GM18873 (cell line): ENCODE data around the gene FCRL6.
A peak's percentile ranks its signal among the peaks of the same experiment; 100 is the strongest.

Source experiments
- ATAC-seq: cut with Tn5 transposase; IDR thresholded peaks from one replicate; pipeline ENCODE4 v1.9.1; 2021; ENCODE audit warnings: mild to moderate bottlenecking, moderate library complexity, moderate number of reproducible peaks; ENCODE audit not compliant: unreplicated experiment, low FRiP score

FCRL6 gene, protein sequence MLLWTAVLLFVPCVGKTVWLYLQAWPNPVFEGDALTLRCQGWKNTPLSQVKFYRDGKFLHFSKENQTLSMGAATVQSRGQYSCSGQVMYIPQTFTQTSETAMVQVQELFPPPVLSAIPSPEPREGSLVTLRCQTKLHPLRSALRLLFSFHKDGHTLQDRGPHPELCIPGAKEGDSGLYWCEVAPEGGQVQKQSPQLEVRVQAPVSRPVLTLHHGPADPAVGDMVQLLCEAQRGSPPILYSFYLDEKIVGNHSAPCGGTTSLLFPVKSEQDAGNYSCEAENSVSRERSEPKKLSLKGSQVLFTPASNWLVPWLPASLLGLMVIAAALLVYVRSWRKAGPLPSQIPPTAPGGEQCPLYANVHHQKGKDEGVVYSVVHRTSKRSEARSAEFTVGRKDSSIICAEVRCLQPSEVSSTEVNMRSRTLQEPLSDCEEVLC

GRCh38 chr1:159802111-159802510 is at the start of gene FCRL6:
Gene FCRL6 (plus strand): TSS chr1:159802360. CDS start chr1:159802425, 65 bp downstream.
- no peak for ATAC-seq

DNA sequence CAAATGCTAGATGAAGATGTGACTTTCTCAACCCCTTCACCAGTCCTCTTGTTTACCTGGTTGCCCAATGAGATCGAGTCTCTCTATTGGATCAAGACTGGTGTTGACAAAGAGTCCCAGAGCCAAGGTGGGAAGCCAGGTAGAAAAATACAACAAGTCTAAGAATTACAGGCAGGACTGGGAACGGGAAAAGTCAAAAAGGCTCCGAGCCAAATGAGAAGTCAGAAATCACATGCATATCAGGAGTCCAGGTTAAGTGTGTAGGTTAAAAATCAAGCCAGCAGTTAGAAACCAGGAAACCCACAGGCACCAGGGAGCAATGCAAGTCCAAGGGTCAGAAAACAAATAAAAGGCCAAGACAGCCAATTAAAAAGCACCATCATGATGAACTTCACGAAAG is 48.8 kb upstream of the FCRL6 start:
- no peak for ATAC-seq

- ATAC-seq = no peak
These were observed 46.6 kb upstream of the FCRL6 start for GRCh38 chr1:159755451-159756007.

GRCh38 chr1:159756397-159756796 is 45.8 kb upstream of the FCRL6 start:
- ATAC-seq = no peak

DNA sequence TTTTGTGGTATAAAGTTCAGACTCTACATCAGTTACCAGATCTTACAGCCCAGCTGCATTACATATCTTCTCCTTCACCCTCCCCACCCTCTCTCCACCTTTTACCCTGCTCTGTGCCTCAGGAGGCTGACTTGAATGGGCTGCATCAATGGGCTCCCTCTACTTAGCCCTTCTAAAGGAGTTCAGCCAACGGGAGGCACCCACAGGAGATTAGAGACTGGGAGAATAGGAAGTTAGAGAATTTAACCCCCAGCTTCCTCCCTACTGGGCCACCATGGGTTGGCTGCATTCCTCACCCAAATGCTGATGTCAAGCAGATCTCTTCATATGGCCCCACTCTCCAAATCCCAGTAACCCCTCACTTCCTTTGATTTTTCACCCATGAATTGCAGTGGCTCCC is 38.5 kb upstream of the FCRL6 start:
- no peak for ATAC-seq

DNA sequence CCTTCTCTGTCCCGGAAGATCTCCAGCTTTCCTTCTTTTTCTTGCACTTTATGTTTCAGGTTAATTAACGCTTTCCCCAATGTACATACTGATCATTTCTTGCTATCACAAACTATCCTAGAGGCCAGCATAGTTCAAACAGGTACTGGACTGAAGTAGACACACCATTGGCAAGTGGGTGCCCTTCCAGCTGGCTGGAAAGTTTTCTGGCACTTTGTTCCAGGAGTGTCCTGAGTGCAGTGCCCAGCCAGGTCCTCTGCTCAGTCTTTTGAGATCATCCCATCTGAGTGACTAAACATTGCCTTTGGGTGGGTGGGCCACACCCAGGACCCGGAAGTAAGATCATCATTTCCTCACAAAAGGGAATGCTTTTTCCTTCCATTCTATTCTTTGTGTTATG is 36.4 kb upstream of the FCRL6 start:
- ATAC-seq = no peak

DNA sequence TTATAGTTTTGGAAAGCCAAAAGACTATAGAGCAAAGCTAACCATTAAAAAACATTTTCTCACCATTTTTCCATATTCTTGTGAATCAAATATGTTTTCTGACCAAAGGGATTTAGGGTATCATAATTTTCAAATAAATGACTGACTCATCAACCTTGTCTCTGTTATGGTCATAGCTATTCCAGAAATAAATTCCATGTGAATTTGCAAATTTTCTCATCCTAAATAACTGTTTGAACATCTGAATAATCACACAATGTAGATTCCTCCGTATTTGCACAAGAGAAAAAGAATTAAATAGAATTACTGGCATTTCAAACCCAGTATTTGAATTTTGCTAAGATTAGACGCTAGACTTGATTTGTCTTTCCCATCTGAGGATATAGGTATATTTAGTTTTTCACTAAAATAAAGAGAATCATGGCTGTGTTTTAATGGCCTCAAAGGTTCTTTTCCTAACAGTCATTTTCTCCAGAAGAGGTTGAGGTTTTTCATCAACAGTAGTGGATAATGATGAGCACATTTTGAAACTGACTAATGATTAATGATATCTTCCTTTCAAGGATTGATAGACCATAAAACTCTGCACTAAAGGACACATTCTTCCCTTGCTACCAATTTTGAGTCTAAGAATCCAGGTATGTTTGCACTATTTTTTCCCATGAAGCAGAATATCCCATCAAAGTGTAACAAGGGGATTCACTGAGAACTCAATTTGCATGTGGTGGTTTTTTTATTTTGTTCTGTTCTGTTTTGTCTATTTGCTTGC is 30.8 kb upstream of the FCRL6 start:
- no peak for ATAC-seq

DNA sequence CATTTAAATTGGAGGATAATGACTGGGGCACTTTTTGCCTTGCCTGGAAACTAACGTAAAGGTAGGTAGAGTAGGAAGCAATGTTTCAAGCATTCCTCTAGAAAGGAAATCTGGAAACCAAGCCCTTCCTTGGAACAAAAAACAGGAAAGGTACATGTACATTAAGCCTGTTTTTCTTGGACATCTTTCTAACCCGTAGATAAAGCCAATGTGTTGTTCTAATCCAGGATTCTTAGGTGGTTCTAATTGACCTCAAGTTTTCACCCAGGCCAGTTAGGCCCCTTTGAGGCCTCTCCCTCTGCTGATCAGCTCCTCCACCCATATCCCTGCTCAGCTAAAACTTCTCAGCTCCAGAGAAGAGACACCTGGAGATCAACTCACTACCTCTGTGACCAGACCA is 27.7 kb upstream of the FCRL6 start:
- no peak for ATAC-seq

- no peak for ATAC-seq
These were observed 26.4 kb upstream of the FCRL6 start for GRCh38 chr1:159775716-159776115.

DNA sequence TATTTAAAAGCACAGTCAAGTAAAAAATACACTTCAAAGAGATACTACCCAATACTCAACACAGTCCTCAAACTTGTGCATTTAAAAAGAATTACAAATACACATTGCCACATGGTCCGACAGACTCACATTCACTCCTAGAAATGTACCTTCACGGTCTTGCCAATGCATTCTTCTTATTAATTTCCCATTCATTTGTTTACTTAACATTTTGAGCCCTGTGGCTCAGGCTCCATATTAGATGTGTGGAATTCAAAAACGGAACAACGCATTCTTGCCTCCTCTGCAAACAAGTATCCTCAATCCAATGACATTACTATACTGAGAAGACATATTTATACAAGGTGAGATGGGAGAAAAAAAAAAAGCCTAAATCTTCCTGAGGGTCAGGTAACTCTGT is 23.9 kb upstream of the FCRL6 start:
- ATAC-seq = no peak

DNA sequence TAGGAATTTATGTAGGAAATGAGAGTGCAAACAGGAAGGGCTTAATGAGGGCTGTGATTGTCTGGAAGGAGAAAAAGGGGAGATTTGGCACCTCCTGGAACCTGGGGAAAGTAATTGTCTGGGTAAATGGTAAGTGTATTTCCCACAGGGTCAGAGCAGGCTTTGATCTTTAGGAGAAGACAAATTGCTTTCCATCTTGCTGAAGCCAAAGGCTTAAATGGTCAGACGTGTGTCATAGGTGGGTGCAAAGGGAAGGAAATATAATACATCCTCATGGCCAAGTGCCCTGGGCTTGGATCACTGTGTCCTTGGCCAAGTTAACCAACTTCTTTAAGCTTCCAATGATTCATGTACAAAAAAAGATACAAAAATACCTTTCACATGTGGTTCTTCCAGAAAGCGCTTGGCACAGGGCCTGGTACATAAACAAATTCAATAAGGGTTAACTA is 22.7 kb upstream of the FCRL6 start:
- ATAC-seq = no peak

GRCh38 chr1:159780583-159781582 is 21.3 kb upstream of the FCRL6 start, which contains the start of gene DUSP23:
Gene DUSP23 (plus strand): TSS chr1:159780962. CDS start chr1:159781101, 139 bp downstream.
- peak; percentile 95 for ATAC-seq

DNA sequence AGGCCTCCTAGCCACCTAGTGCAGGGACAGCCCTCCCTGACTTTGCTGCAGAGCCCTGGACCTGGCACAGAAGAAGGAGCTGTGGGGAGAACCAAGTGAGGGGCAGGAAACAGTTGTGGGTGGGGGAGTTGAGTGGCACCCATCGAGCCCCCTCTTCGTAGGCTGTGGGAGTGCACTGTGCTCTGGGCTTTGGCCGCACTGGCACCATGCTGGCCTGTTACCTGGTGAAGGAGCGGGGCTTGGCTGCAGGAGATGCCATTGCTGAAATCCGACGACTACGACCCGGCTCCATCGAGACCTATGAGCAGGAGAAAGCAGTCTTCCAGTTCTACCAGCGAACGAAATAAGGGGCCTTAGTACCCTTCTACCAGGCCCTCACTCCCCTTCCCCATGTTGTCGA is 20.2 kb upstream of the FCRL6 start:
- ATAC-seq = no peak

DNA sequence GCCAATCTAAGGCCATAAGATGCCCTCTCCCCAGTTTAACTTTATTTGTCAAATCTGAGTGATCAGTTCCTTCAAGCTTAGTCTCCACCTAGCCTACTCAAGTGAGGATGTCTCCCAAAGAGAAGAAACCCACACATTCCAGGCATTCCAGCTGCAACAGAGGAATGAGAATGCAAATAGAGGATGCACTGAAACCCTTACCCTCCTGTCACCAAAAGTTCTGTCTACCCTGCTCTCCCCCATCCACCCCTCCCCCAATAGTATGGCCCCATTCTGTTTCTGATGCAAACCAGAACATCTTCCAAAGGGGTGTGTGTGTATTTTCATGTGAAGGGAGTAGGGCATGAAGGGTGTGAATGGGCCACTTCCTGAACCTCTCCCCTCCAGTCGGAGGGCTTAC is 18.4 kb upstream of the FCRL6 start:
- no peak for ATAC-seq

DNA sequence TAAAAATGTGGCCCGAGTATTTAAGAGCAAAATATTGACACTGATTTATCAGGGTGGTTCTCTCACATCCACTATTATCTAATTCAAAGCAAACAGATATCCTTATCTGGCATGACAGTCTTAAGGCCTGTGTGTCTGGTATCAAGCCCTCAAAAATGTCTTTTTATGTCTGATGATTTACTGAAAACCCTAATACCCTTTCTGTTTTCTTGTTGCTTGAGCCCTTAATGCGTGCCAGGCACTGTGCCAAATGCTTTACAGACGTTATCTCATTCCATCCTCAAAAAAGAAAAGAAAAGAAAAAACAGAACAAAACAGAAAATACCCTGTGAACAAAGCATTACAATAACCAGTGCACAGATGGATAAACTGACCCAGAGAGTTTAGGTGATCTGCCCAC is 15.7 kb upstream of the FCRL6 start:
- no peak for ATAC-seq

DNA sequence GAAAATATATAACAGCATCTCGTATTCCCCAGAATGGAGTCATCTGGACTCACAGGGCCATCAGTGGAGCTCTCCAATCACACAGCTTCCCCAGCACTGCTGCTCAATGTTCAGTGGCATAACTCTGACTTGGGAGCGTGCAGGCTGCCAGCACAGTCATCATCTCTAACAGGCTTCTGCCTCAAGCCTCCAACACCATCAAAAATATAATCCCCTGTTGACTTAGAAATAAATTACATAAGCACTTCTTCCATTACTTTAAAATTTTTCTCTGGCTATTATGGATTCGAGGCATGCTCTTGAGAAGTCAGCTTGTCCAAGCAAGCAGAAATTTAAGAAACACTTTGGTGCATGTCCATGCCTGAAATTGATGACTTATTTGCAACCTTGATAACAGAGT is 15.2 kb upstream of the FCRL6 start:
- no peak for ATAC-seq

DNA sequence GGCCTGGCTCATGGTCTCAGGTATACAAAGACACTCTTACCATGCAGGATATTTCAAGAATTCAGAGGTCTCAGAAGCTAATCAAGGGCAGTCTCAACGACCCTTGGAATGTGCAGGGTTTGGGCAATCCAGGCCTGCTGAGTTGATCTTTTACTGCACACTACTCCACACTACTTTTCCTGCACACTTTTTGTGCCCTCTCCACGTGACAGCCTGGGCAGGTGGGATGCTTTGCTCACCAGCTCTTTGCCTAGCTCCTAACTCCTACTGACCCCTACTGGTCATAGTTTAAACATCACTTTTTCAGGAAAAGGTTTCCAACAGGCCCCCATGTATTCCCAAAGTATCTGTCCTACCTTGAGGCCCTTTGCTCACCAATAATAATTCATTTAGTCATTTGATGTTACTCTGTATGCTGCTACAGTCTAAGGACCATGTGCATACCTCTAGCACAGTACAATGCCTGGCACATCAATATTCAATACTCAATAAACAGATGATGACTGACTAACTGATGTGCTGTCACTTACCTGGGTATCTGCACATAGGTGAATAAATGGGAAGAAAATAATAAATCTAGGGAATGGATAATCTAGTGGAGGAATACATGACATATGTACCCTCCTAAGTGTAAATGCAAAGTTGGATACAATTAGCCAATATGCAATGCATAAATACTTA is 11.8 kb upstream of the FCRL6 start:
- no peak for ATAC-seq

GRCh38 chr1:159791031-159791430 is 11.1 kb upstream of the FCRL6 start:
- ATAC-seq = no peak

- no peak for ATAC-seq
These were observed 10.7 kb upstream of the FCRL6 start for GRCh38 chr1:159791461-159791860.

DNA sequence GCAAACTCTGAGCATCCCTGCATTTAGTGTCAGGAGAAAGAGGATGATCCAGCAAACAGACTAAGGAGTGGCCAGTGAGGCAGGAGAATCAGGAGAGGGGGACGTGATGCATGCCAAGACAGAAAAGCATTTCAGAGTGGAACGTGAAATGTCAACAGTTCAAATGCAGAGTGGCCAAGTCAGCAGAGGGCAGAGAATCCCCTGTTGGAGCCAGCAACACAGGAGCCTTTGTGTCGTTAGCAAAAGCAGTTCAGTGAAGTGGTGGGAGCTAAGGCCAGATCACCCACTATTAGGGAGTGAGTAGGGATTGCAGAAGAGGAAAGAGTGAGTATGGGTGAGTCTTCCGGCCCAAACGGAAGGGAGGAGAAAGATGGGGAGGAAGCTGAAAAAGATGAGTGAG is 6.6 kb upstream of the FCRL6 start:
- no peak for ATAC-seq
